OCI-LY3 (cell line): ENCODE results near the gene MRTFA.

Experiments
- H2AFZ ChIP-seq: fragments of 200-600, 300-600 bp; shearing (Covaris generic); 2 replicates; pipeline ENCODE4 v1.6.0; 2014; ENCODE audit warnings: antibody characterized with exemption, low read depth, low read length
- H3K27ac ChIP-seq: fragments of 200-600, 300-600 bp; sonication (generic); 2 replicates; pipeline ENCODE4 v1.5.1; 2014; ENCODE audit warnings: mild to moderate bottlenecking, low read length, moderate library complexity, mixed read lengths
- H3K27me3 ChIP-seq: fragments of 200-600, 300-600 bp; sonication (generic); 2 replicates; pipeline ENCODE4 v1.6.1; 2014; ENCODE audit warnings: low read depth, low read length, mixed read lengths
- H3K36me3 ChIP-seq: fragments of 200-600, 300-600 bp; sonication (generic); replicated peaks from 2 replicates; pipeline ENCODE3; 2014; ENCODE audit warnings: low read depth, low read length, mixed read lengths
- H3K4me1 ChIP-seq: fragments of 300-600, 200-600 bp; sonication (generic); 2 replicates; pipeline ENCODE4 v1.6.1; 2014; ENCODE audit warnings: low read length, mixed read lengths
- H3K4me2 ChIP-seq: fragments of 200-600, 300-600 bp; sonication (generic); 2 replicates; pipeline ENCODE4 v1.6.1; 2014; ENCODE audit warnings: low read length, mixed read lengths
- H3K4me3 ChIP-seq: fragments of 300-600, 200-600 bp; sonication (generic); 2 replicates; pipeline ENCODE4 v1.5.1; 2014; ENCODE audit warnings: antibody characterized with exemption, mild to moderate bottlenecking, low read length, moderate library complexity
- H3K79me2 ChIP-seq: fragments of 300-600, 200-600 bp; shearing (Covaris generic); 2 replicates; pipeline ENCODE4 v1.6.1; 2014; ENCODE audit warnings: mild to moderate bottlenecking, low read length, mixed read lengths
- H3K9ac ChIP-seq: fragments of 300-600, 200-600 bp; shearing (Covaris generic); 2 replicates; pipeline ENCODE4 v1.6.0; 2014; ENCODE audit warnings: mild to moderate bottlenecking, low read length, moderate library complexity
- H3K9me3 ChIP-seq: fragments of 200-600, 300-600 bp; shearing (Covaris generic); 2 replicates; pipeline ENCODE4 v1.6.1; 2014; ENCODE audit warnings: low read length, mixed read lengths; ENCODE audit not compliant: insufficient read depth
- H4K20me1 ChIP-seq: fragments of 200-600, 300-600 bp; sonication (generic); 2 replicates; pipeline ENCODE4 v1.6.1; 2016; ENCODE audit warnings: low read length, mixed read lengths; ENCODE audit not compliant: insufficient read depth
- CTCF ChIP-seq: fragments of 200-600, 300-600 bp; sonication (generic); IDR thresholded peaks from 2 replicates; pipeline ENCODE4 v1.5.1; 2014; ENCODE audit warnings: antibody characterized with exemption, low read length, low read depth
- EZH2phosphoT487 ChIP-seq: fragments of 200-600 bp; shearing (Covaris generic); IDR thresholded peaks from 2 replicates; pipeline ENCODE4 v1.6.1; 2018; ENCODE audit warnings: antibody characterized with exemption, mixed run types, low read depth

The MRTFA gene

GRCh38 chr22:40610329-40610850 lies 26.1 kb downstream of the MRTFA start:
- no peak for TF ChIP-seq EZH2phosphoT487
- TF ChIP-seq CTCF, result no peak
- Histone ChIP-seq H4K20me1 (peaks cover 29% of the 10 kb centered on the region), H3K9ac (no peak overlapping the region), H3K27ac (no peak overlapping the region), H2AFZ (no peak overlapping the region), H3K36me3 (no peaks in the 10 kb centered on the region), H3K4me3 (no peak overlapping the region), H3K79me2 (peaks cover 88% of the 10 kb centered on the region), H3K4me1 (peaks cover 13% of the 10 kb centered on the region), H3K9me3 (no peaks in the 10 kb centered on the region), H3K27me3 (no peaks in the 10 kb centered on the region), H3K4me2 (no peak overlapping the region)

GRCh38 chr22:40609216-40609615 lies 27.3 kb downstream of the MRTFA start:
- H3K79me2 ChIP-seq, result peaks cover 88% of the 10 kb centered on the region
- H3K9ac ChIP-seq, result no peak overlapping the region
- no peak overlapping the region for H2AFZ ChIP-seq
- H3K4me1 ChIP-seq, result peaks cover 13% of the 10 kb centered on the region
- no peaks in the 10 kb centered on the region for H3K27me3 ChIP-seq
- no peak overlapping the region for H3K4me2 ChIP-seq
- peaks cover 27% of the 10 kb centered on the region for H4K20me1 ChIP-seq
- no peak overlapping the region for H3K27ac ChIP-seq
- H3K4me3 ChIP-seq, result no peak overlapping the region
- no peaks in the 10 kb centered on the region for H3K36me3 ChIP-seq
- TF ChIP-seq CTCF, result no peak
- TF ChIP-seq EZH2phosphoT487, result no peak
- no peaks in the 10 kb centered on the region for H3K9me3 ChIP-seq

- Histone ChIP-seq H3K4me2 (no peak overlapping the region), H3K27ac (no peak overlapping the region), H3K9me3 (no peaks in the 10 kb centered on the region), H3K4me3 (no peak overlapping the region), H3K27me3 (no peaks in the 10 kb centered on the region), H3K4me1 (peaks cover 12% of the 10 kb centered on the region), H2AFZ (no peak overlapping the region), H3K79me2 (peaks cover 89% of the 10 kb centered on the region), H3K36me3 (no peaks in the 10 kb centered on the region), H4K20me1 (peaks cover 27% of the 10 kb centered on the region), H3K9ac (no peak overlapping the region)
- TF ChIP-seq EZH2phosphoT487, result no peak
- TF ChIP-seq CTCF, result no peak
These were observed 29.0 kb downstream of the MRTFA start for GRCh38 chr22:40607506-40607905.

GRCh38 chr22:40606306-40606705 lies 30.2 kb downstream of the MRTFA start:
- H3K9me3 ChIP-seq, result no peaks in the 10 kb centered on the region
- H3K27ac ChIP-seq, result no peak overlapping the region
- H3K27me3 ChIP-seq, result no peaks in the 10 kb centered on the region
- H3K79me2 ChIP-seq, result peaks cover 88% of the 10 kb centered on the region
- H3K9ac ChIP-seq, result no peak overlapping the region
- H3K4me1 ChIP-seq, result no peaks in the 10 kb centered on the region; the same call in 1 of the 2 replicates
- no peak overlapping the region for H2AFZ ChIP-seq
- no peaks in the 10 kb centered on the region for H3K36me3 ChIP-seq
- TF ChIP-seq EZH2phosphoT487, result no peak
- TF ChIP-seq CTCF, result no peak
- peaks cover 23% of the 10 kb centered on the region for H4K20me1 ChIP-seq
- no peak overlapping the region for H3K4me3 ChIP-seq
- H3K4me2 ChIP-seq, result no peak overlapping the region
